ENCODE results near the gene CDK16.

CDK16 gene

GRCh38 chrX:47235691-47236103 lies 17.2 kb downstream of the CDK16 start:
- H3K9me3 ChIP-seq (ENCODE audit: control insufficient read depth, low read length): no peaks in the 10 kb centered on the region
- H3K4me2 ChIP-seq (ENCODE audit: low read length): no peak overlapping the region
- no peak for TF ChIP-seq CTCF (IDR thresholded peaks at IDR 0.05)
- H3K27ac ChIP-seq: no peak overlapping the region
- no peak overlapping the region for H3K9ac ChIP-seq
- no peaks in the 10 kb centered on the region for H3K27me3 ChIP-seq (ENCODE audit: control insufficient read depth, insufficient read depth, low read length)
- H3K4me3 ChIP-seq (ENCODE audit: low read depth, low read length): no peak overlapping the region
- peaks cover 3% of the 10 kb centered on the region for H3K79me2 ChIP-seq
- no peaks in the 10 kb centered on the region for H3K36me3 ChIP-seq (ENCODE audit: control insufficient read depth, insufficient read depth, low read length)
- H2AFZ ChIP-seq: no peak overlapping the region
- peaks cover 4% of the 10 kb centered on the region for H3K4me1 ChIP-seq

- no peak overlapping the region for H3K9ac ChIP-seq
These were observed 20.7 kb downstream of the CDK16 start for GRCh38 chrX:47239199-47239598.

GRCh38 chrX:47239898-47240545 lies 21.5 kb downstream of the CDK16 start:
- no peak overlapping the region for H3K27ac ChIP-seq
- no peaks in the 10 kb centered on the region for H3K27me3 ChIP-seq (ENCODE audit: control insufficient read depth, insufficient read depth, low read length)
- H2AFZ ChIP-seq: no peak overlapping the region
- H3K4me3 ChIP-seq (ENCODE audit: low read depth, low read length): no peak overlapping the region
- no peak overlapping the region for H3K9ac ChIP-seq
- H3K4me1 ChIP-seq: no peaks in the 10 kb centered on the region
- no peaks in the 10 kb centered on the region for H3K79me2 ChIP-seq
- H3K36me3 ChIP-seq (ENCODE audit: control insufficient read depth, insufficient read depth, low read length): no peaks in the 10 kb centered on the region
- H3K9me3 ChIP-seq (ENCODE audit: control insufficient read depth, low read length): no peaks in the 10 kb centered on the region
- no peak overlapping the region for H3K4me2 ChIP-seq (ENCODE audit: low read length)
- no peak for TF ChIP-seq CTCF (IDR thresholded peaks at IDR 0.05)

More at GRCh38 chrX:47239199-47239598, 20.7 kb downstream of the CDK16 start:
- H3K27me3 ChIP-seq (ENCODE audit: control insufficient read depth, insufficient read depth, low read length): no peaks in the 10 kb centered on the region
- no peaks in the 10 kb centered on the region for H3K36me3 ChIP-seq (ENCODE audit: control insufficient read depth, insufficient read depth, low read length)
- no peak overlapping the region for H3K27ac ChIP-seq
- H3K4me3 ChIP-seq (ENCODE audit: low read depth, low read length): no peak overlapping the region
- H2AFZ ChIP-seq: no peak overlapping the region
- no peaks in the 10 kb centered on the region for H3K79me2 ChIP-seq
- no peak for TF ChIP-seq CTCF (IDR thresholded peaks at IDR 0.05)
- no peaks in the 10 kb centered on the region for H3K9me3 ChIP-seq (ENCODE audit: control insufficient read depth, low read length)
- no peaks in the 10 kb centered on the region for H3K4me1 ChIP-seq
- H3K4me2 ChIP-seq (ENCODE audit: low read length): no peak overlapping the region

- no peak overlapping the region for H3K4me2 ChIP-seq (ENCODE audit: low read length)
- H3K27ac ChIP-seq: no peak overlapping the region
- H3K9ac ChIP-seq: no peak overlapping the region
- H3K79me2 ChIP-seq: no peaks in the 10 kb centered on the region
- H3K4me3 ChIP-seq (ENCODE audit: low read depth, low read length): no peak overlapping the region
- H3K9me3 ChIP-seq (ENCODE audit: control insufficient read depth, low read length): no peaks in the 10 kb centered on the region
- no peaks in the 10 kb centered on the region for H3K36me3 ChIP-seq (ENCODE audit: control insufficient read depth, insufficient read depth, low read length)
- no peak overlapping the region for H2AFZ ChIP-seq
- H3K27me3 ChIP-seq (ENCODE audit: control insufficient read depth, insufficient read depth, low read length): no peaks in the 10 kb centered on the region
- H3K4me1 ChIP-seq: no peaks in the 10 kb centered on the region
- TF ChIP-seq CTCF (IDR thresholded peaks at IDR 0.05): no peak
These were observed 22.1 kb downstream of the CDK16 start for GRCh38 chrX:47240619-47241018.
